ENCODE measurements around the gene CD207. TPM values are rescaled to one million over a fixed set of nuclear protein-coding genes. Genes with fewer than 3 reads are reported as not detected.

CD207 gene
- polyA plus RNA-seq, 3 donors, result 0.05 TPM; not detected in 2

DNA sequence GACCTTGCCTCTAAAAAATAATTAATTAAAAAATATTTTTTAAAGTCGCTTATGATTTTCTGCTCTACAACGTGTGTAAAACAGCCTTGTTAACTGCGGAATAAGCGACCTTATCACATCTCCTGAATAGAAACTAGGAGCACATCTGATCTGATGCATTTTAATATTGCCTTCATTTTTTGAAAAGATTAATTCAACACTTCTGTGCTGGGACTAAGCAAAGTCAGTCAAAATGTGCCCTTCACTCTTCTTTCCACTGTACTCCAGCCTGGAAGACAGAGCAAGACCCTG is 27.8 kb downstream of the CD207 start:
- H3K9me3 ChIP-seq (replicated peaks in 1 of 2; ENCODE audit: control insufficient read depth in 1 of 2, insufficient read depth in 1 of 2, low read length in 2 of 2), result no peaks in the 10 kb centered on the region
- H3K9ac ChIP-seq (ENCODE audit: insufficient read depth, low read length, poor library complexity, severe bottlenecking), result no peak overlapping the region
- no peaks in the 10 kb centered on the region for H4K20me1 ChIP-seq (ENCODE audit: insufficient read depth, low read length)
- no peaks in the 10 kb centered on the region for H3K36me3 ChIP-seq (replicated peaks in 1 of 2; ENCODE audit: control insufficient read depth in 1 of 2, insufficient read depth in 2 of 2, low read length in 2 of 2)
- no peak overlapping the region for H3K4me2 ChIP-seq (replicated peaks; ENCODE audit: extremely low read depth, low read length, poor library complexity, severe bottlenecking)
- no peaks in the 10 kb centered on the region for H3K4me1 ChIP-seq (ENCODE audit: control insufficient read depth in 1 of 2, insufficient read depth in 2 of 2, low read length in 2 of 2)
- 97% methylated on average over 4 of the region's 4 CpGs for WGBS (ENCODE audit: insufficient coverage)
- H3K27ac ChIP-seq (ENCODE audit: low read depth in 1 of 2, low read length in 2 of 2), result no peak overlapping the region
- intact Hi-C loops (cut with micrococcal nuclease), result no loop called here
- no peak overlapping the region for H2AFZ ChIP-seq (ENCODE audit: insufficient read depth, low read depth, low read length, poor library complexity, severe bottlenecking)
- Mint-ChIP-seq H3K4me3 (no peak overlapping the region), H3K27ac (no peak overlapping the region), H3K4me1 (peaks cover 3% of the 10 kb centered on the region), H3K36me3 (no peaks in the 10 kb centered on the region), H3K27me3 (ENCODE audit: low read depth in 3 of 3) (peaks cover 6 to 14% (median 10%) of the 10 kb centered on the region in 3 donors), H3K9me3 (peaks cover 0 to 8% (median 6%) of the 10 kb centered on the region in 7 donors)
- TF ChIP-seq, protein P1, sequence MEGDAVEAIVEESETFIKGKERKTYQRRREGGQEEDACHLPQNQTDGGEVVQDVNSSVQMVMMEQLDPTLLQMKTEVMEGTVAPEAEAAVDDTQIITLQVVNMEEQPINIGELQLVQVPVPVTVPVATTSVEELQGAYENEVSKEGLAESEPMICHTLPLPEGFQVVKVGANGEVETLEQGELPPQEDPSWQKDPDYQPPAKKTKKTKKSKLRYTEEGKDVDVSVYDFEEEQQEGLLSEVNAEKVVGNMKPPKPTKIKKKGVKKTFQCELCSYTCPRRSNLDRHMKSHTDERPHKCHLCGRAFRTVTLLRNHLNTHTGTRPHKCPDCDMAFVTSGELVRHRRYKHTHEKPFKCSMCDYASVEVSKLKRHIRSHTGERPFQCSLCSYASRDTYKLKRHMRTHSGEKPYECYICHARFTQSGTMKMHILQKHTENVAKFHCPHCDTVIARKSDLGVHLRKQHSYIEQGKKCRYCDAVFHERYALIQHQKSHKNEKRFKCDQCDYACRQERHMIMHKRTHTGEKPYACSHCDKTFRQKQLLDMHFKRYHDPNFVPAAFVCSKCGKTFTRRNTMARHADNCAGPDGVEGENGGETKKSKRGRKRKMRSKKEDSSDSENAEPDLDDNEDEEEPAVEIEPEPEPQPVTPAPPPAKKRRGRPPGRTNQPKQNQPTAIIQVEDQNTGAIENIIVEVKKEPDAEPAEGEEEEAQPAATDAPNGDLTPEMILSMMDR (IDR thresholded peaks at IDR 0.05), result no peak
- no peaks in the 10 kb centered on the region for H3K27me3 ChIP-seq (ENCODE audit: control insufficient read depth in 2 of 2, insufficient read depth in 2 of 2, low read length in 2 of 2)
- no peak overlapping the region for H3K4me3 ChIP-seq (replicated peaks in 1 of 3; ENCODE audit: low read depth in 2 of 3, low read length in 3 of 3)
- no peak for DNase-seq
- no peaks in the 10 kb centered on the region for H3K79me2 ChIP-seq (ENCODE audit: insufficient read depth, low read length)

DNA sequence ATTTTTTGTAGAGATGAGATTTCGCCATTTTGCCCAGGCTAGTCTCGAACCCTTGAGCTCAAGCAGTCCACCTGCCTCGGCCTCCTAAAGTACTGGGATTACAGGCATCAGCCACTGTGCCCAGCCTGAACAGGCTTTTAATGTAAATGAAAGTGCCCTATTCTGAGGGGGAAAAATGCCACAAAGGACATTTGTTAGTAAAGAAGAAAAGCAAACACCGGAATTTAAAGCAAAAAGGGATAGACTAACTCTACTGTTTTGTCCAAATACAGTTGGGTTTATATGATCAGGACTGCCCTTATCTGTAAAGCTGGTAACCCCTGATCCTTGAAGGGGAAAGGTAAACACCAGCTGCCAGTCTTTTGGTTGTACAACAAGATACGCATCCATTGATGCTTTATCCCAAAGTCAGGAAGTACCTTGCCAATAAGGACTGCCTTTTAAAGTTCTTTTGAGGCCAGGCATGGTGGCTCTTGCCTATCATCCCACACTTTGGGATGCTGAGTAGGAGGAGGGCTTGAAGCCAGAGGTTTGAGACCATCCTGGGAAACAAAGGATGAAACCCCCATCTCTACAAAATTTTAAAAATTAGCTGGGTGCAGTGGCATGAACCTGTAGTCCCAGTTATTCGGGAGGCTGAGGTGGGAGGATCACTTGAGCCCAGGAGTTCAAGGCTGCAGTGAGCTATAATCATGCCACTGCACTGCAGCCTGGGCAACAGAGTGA is 28.4 kb downstream of the CD207 start:
- Histone ChIP-seq H3K9me3 (replicated peaks in 1 of 2; ENCODE audit: control insufficient read depth in 1 of 2, insufficient read depth in 1 of 2, low read length in 2 of 2) (no peaks in the 10 kb centered on the region), H3K4me3 (replicated peaks in 1 of 3; ENCODE audit: low read depth in 2 of 3, low read length in 3 of 3) (no peak overlapping the region), H2AFZ (ENCODE audit: insufficient read depth, low read depth, low read length, poor library complexity, severe bottlenecking) (no peak overlapping the region), H3K36me3 (replicated peaks in 1 of 2; ENCODE audit: control insufficient read depth in 1 of 2, insufficient read depth in 2 of 2, low read length in 2 of 2) (no peaks in the 10 kb centered on the region), H3K27me3 (ENCODE audit: control insufficient read depth in 2 of 2, insufficient read depth in 2 of 2, low read length in 2 of 2) (no peaks in the 10 kb centered on the region), H3K4me2 (replicated peaks; ENCODE audit: extremely low read depth, low read length, poor library complexity, severe bottlenecking) (no peak overlapping the region), H3K9ac (ENCODE audit: insufficient read depth, low read length, poor library complexity, severe bottlenecking) (no peak overlapping the region), H3K27ac (ENCODE audit: low read depth in 1 of 2, low read length in 2 of 2) (no peak overlapping the region), H3K79me2 (ENCODE audit: insufficient read depth, low read length) (no peaks in the 10 kb centered on the region), H3K4me1 (ENCODE audit: control insufficient read depth in 1 of 2, insufficient read depth in 2 of 2, low read length in 2 of 2) (no peaks in the 10 kb centered on the region), H4K20me1 (ENCODE audit: insufficient read depth, low read length) (no peaks in the 10 kb centered on the region)
- DNase-seq, result no peak
- intact Hi-C loops (cut with micrococcal nuclease), result no loop called here
- WGBS (ENCODE audit: insufficient coverage), result 100% methylated on average over 3 of the region's 6 CpGs
- Mint-ChIP-seq H3K4me1 (peaks cover 3% of the 10 kb centered on the region), H3K27me3 (ENCODE audit: low read depth in 3 of 3) (peaks cover 7 to 15% (median 10%) of the 10 kb centered on the region in 3 donors), H3K9me3 (peaks cover 0 to 8% (median 6%) of the 10 kb centered on the region in 7 donors), H3K27ac (no peak overlapping the region), H3K4me3 (peak overlapping the region in 1 of 2 donors; percentile 6), H3K36me3 (no peaks in the 10 kb centered on the region)
- TF ChIP-seq, protein P1 (IDR thresholded peaks at IDR 0.05), result no peak
